ENCODE data around the gene CREB5.
"Not testable (repeated sequence)": the region's sequence is repeated elsewhere in the genome, so short reads cannot be mapped to it uniquely, and the experiment has no call there.

The CREB5 gene

GRCh38 chr7:28390426-28390825 is 21.9 kb upstream of the CREB5 start:
- no peak overlapping the region for H3K4me3 ChIP-seq (ENCODE audit: low read length)
- no peak for TF ChIP-seq CTCF (conservative IDR thresholded peaks at IDR 0.05; ENCODE audit: low read length)
- DNase-seq (ENCODE audit: low read depth), result no peak

GRCh38 chr7:28392289-28392688 is 20.0 kb upstream of the CREB5 start:
- H3K4me3 ChIP-seq (ENCODE audit: low read length), result no peak overlapping the region
- TF ChIP-seq CTCF (conservative IDR thresholded peaks at IDR 0.05; ENCODE audit: low read length), result no peak
- no peak for DNase-seq (ENCODE audit: low read depth)

GRCh38 chr7:28395404-28395803 is 16.9 kb upstream of the CREB5 start:
- no peak overlapping the region for H3K4me3 ChIP-seq (ENCODE audit: low read length)
- no peak for TF ChIP-seq CTCF (conservative IDR thresholded peaks at IDR 0.05; ENCODE audit: low read length)
- no peak for DNase-seq (ENCODE audit: low read depth)

- DNase-seq (ENCODE audit: low read depth), result peak; percentile 20
- TF ChIP-seq CTCF (conservative IDR thresholded peaks at IDR 0.05; ENCODE audit: low read length), result no peak
- no peak overlapping the region for H3K4me3 ChIP-seq (ENCODE audit: low read length)
Observed at GRCh38 chr7:28395831-28396230, 16.5 kb upstream of the CREB5 start.

- no peak for DNase-seq (ENCODE audit: low read depth)
- no peak for TF ChIP-seq CTCF (conservative IDR thresholded peaks at IDR 0.05; ENCODE audit: low read length)
- no peak overlapping the region for H3K4me3 ChIP-seq (ENCODE audit: low read length)
Observed at GRCh38 chr7:28397141-28397540, 15.2 kb upstream of the CREB5 start.

- DNase-seq (ENCODE audit: low read depth), result no peak
- no peak overlapping the region for H3K4me3 ChIP-seq (ENCODE audit: low read length)
- no peak for TF ChIP-seq CTCF (conservative IDR thresholded peaks at IDR 0.05; ENCODE audit: low read length)
Observed at GRCh38 chr7:28400838-28401360, 11.4 kb upstream of the CREB5 start.

- not testable (repeated sequence) for DNase-seq (ENCODE audit: low read depth); H3K4me3 ChIP-seq (ENCODE audit: low read length)
Observed at GRCh38 chr7:28401567-28401966, 10.8 kb upstream of the CREB5 start.

- no peak overlapping the region for H3K4me3 ChIP-seq (ENCODE audit: low read length)
- peak; percentile 88 for DNase-seq (ENCODE audit: low read depth)
- TF ChIP-seq CTCF (conservative IDR thresholded peaks at IDR 0.05; ENCODE audit: low read length), result no peak
Observed at GRCh38 chr7:28405662-28406061, 6.7 kb upstream of the CREB5 start.
